HL-60 (cell line): Measurements from ENCODE around the gene ERF.

Experiments used
- CTCF ChIP-seq: IDR thresholded peaks from one replicate; pipeline ENCODE4 v1.5.1; 2011; ENCODE audit warnings: low read length, control low read depth, inconsistent platforms; ENCODE audit not compliant: insufficient read depth
- GABPA ChIP-seq: IDR thresholded peaks from 2 replicates; pipeline ENCODE4 v1.6.1; 2012; ENCODE audit warnings: low read depth
- POLR2AphosphoS5 ChIP-seq: IDR thresholded peaks from 2 replicates; pipeline ENCODE4 v1.6.1; 2012; ENCODE audit warnings: low read depth
- REST ChIP-seq: IDR thresholded peaks from 2 replicates; pipeline ENCODE4 v1.6.1; 2012; ENCODE audit warnings: low read depth; ENCODE audit not compliant: insufficient replicate concordance
- SPI1 ChIP-seq: IDR thresholded peaks from 2 replicates; pipeline ENCODE4 v1.6.1; 2012; ENCODE audit warnings: low read depth, mild to moderate bottlenecking, borderline replicate concordance

- no peak for TF ChIP-seq GABPA
- no peak for TF ChIP-seq CTCF
- TF ChIP-seq REST = no peak
- no peak for TF ChIP-seq POLR2AphosphoS5
- no peak for TF ChIP-seq SPI1
Measured at GRCh38 chr19:42273407-42274064, 18.6 kb upstream of the ERF start.
